H1 (cell line): Measurements from ENCODE around the gene POF1B. TPM values are rescaled to one million over a fixed set of nuclear protein-coding genes. Genes with fewer than 3 reads are reported as not detected.

ENCODE experiments used
- ATF3 ChIP-seq: IDR thresholded peaks from 2 replicates; pipeline ENCODE4 v1.6.1; 2011; ENCODE audit warnings: low read depth, mild to moderate bottlenecking, low read length; ENCODE audit not compliant: insufficient read depth
- BRCA1 ChIP-seq: IDR thresholded peaks from 2 replicates; pipeline ENCODE4 v1.6.1; 2012; ENCODE audit warnings: low read depth, low read length, improper control_type of control experiment
- CHD1 ChIP-seq: IDR thresholded peaks from 2 replicates; pipeline ENCODE4 v1.6.1; 2012; ENCODE audit warnings: low read depth, low read length, improper control_type of control experiment
- E2F6 ChIP-seq: IDR thresholded peaks from 2 replicates; pipeline ENCODE4 v1.6.1; 2012; ENCODE audit warnings: inconsistent platforms
- JUND ChIP-seq: IDR thresholded peaks from 2 replicates; pipeline ENCODE4 v1.6.1; 2011; ENCODE audit warnings: mild to moderate bottlenecking, improper control_type of control experiment, low read length
- KDM1A ChIP-seq: fragments of 200-600, 300-600 bp; sonication (generic); IDR thresholded peaks from 2 replicates; pipeline ENCODE4 v1.7.1; 2016; ENCODE audit warnings: mild to moderate bottlenecking, low read length, borderline replicate concordance
- POLR2A ChIP-seq, 2 experiments: IDR thresholded peaks; 1 replicate in 1 of 2; 2 replicates in 1 of 2; pipeline ENCODE4 v1.6.1; 2011; ENCODE audit warnings: low read depth in 2 of 2, low read length in 2 of 2, mild to moderate bottlenecking in 2 of 2; ENCODE audit errors: control extremely low read depth in 1 of 2
- SAP30 ChIP-seq: fragments of 300-600 bp; sonication (generic); IDR thresholded peaks from 2 replicates; pipeline ENCODE4 v1.7.1; 2012; ENCODE audit warnings: low read length, moderate library complexity, mild to moderate bottlenecking, inconsistent platforms; ENCODE audit not compliant: insufficient read depth, insufficient replicate concordance
- SUZ12 ChIP-seq: fragments of 200-600 bp; sonication (generic); IDR thresholded peaks from 2 replicates; pipeline ENCODE4 v1.6.1; 2012; ENCODE audit warnings: mild to moderate bottlenecking, inconsistent platforms, low read length, moderate library complexity, mixed read lengths
- TAF7 ChIP-seq: optimal IDR thresholded peaks from 2 replicates; pipeline ENCODE3; 2011; ENCODE audit warnings: low read depth, mild to moderate bottlenecking, inconsistent platforms, low read length, moderate library complexity, borderline replicate concordance
- polyA plus RNA-seq, 7 experiments: library from polyadenylated mRNA; depleted of rRNA in 3 of 7; stranded (reverse) in 5 of 7; unstranded in 2 of 7; fragments of >200 nt in 5 of 7; fragments of 200-250 nt in 2 of 7; gene quantifications; 1 replicate in 5 of 7; 2 replicates in 1 of 7; 4 replicates in 1 of 7; pipeline versions ENCODE4 v1.2.1 to v1.2.3, GENCODE V29; 2011 to 2013; ENCODE audit warnings: missing spikeins in 2 of 7, mixed read lengths in 2 of 7
- total RNA-seq: library from RNA; stranded (reverse); fragmentation: NEBNext Ultra II Directional; extraction: Animal tissue kit (Norgen Biotek cat#: 25700); gene quantifications from 2 replicates; pipeline ENCODE4 v1.2.1, GENCODE V29; 2021

POF1B gene
- total and polyA plus RNA-seq, 2 of the 8 experiments (the other 6 are each of a cell fraction or from before 2014, with no cell fraction given): not detected

GRCh38 chrX:85243761-85244449 is 135.6 kb downstream of the POF1B start, which contains the start of the genes SATL1 and ZNF711 (continued):
- TF ChIP-seq E2F6 (no peak), POLR2A (IDR thresholded peaks at IDR 0.05; ENCODE audit: control extremely low read depth in 1 of 2, low read depth in 2 of 2, low read length in 2 of 2) (peak in 1 of 2 experiments; percentile 45; a peak in 1 of 3 replicates), JUND (no peak), CHD1 (no peak), SAP30 (no peak), TAF7 (peak; percentile 11), KDM1A (no peak), BRCA1 (no peak), SUZ12 (no peak), ATF3 (no peak)
